HepG2 (cell line): ENCODE measurements around the gene GLB1L. TPM values are rescaled to one million over a fixed set of nuclear protein-coding genes. Genes with fewer than 3 reads are reported as not detected.
A peak's percentile ranks its signal among the peaks of the same experiment; 100 is the strongest.

Experiments
- ATF5 ChIP-seq: sonication (generic); formaldehyde crosslinking; IDR thresholded peaks from 2 replicates; pipeline ENCODE4 v1.4.0; 2020; ENCODE audit warnings: mild to moderate bottlenecking, low read depth, missing genetic modification reagents
- ATM ChIP-seq: fragments of 450-650 bp; IDR thresholded peaks from 2 replicates; pipeline ENCODE4 v1.7.1; 2017; ENCODE audit warnings: mild to moderate bottlenecking, borderline replicate concordance
- BCLAF1 ChIP-seq: fragments of 450-650 bp; IDR thresholded peaks from 2 replicates; pipeline ENCODE4 v1.6.1; 2017; ENCODE audit warnings: mild to moderate bottlenecking
- CHCHD3 ChIP-seq: sonication (generic); formaldehyde crosslinking; IDR thresholded peaks from 2 replicates; pipeline ENCODE4 v1.8.0; 2022; ENCODE audit warnings: mild to moderate bottlenecking, missing genetic modification reagents, moderate library complexity
- CHD4 ChIP-seq: fragments of 200-600 bp; sonication (generic); IDR thresholded peaks from 2 replicates; pipeline ENCODE4 v1.7.0; 2017; ENCODE audit warnings: mild to moderate bottlenecking, low read length, borderline replicate concordance
- GLMP ChIP-seq: sonication (generic); formaldehyde crosslinking; IDR thresholded peaks from 2 replicates; pipeline ENCODE4 v1.9.0; 2021; ENCODE audit warnings: missing genetic modification reagents, mild to moderate bottlenecking, borderline replicate concordance
- GPN1 ChIP-seq: sonication (generic); formaldehyde crosslinking; IDR thresholded peaks from 2 replicates; pipeline ENCODE4 v1.5.1; 2020; ENCODE audit warnings: missing genetic modification reagents, borderline replicate concordance
- HOMEZ ChIP-seq: IDR thresholded peaks from 2 replicates; pipeline ENCODE4 v1.6.1; 2016; ENCODE audit warnings: low read depth
- KLF11 ChIP-seq: IDR thresholded peaks from 2 replicates; pipeline ENCODE4 v1.6.1; 2016; ENCODE audit warnings: missing compliant biosample characterization
- LBX2 ChIP-seq: sonication (generic); formaldehyde crosslinking; IDR thresholded peaks from 2 replicates; pipeline ENCODE4 v1.5.0; 2020; ENCODE audit warnings: missing genetic modification reagents, mild to moderate bottlenecking, borderline replicate concordance
- NR2C2 ChIP-seq: sonication (generic); formaldehyde crosslinking; IDR thresholded peaks from 2 replicates; pipeline ENCODE4 v1.4.0; 2020; ENCODE audit warnings: missing genetic modification reagents, mild to moderate bottlenecking, moderate library complexity, borderline replicate concordance
- PCBP1 ChIP-seq: fragments of 200-400 bp; formaldehyde crosslinking; IDR thresholded peaks from 2 replicates; pipeline ENCODE4 v1.6.1; 2017; ENCODE audit warnings: mild to moderate bottlenecking, low read depth, low read length, borderline replicate concordance
- PLRG1 ChIP-seq: fragments of 450-650 bp; conservative IDR thresholded peaks from 2 replicates; pipeline ENCODE4 v1.6.1; 2016
- SMAD1 ChIP-seq: sonication (generic); formaldehyde crosslinking; IDR thresholded peaks from 2 replicates; pipeline ENCODE4 v1.4.0; 2020; ENCODE audit warnings: missing genetic modification reagents, low read depth, mild to moderate bottlenecking, borderline replicate concordance
- SMAD9 ChIP-seq: sonication (generic); formaldehyde crosslinking; IDR thresholded peaks from 2 replicates; pipeline ENCODE4 v1.5.1; 2020; ENCODE audit warnings: mild to moderate bottlenecking, missing genetic modification reagents
- SNAPC2 ChIP-seq: sonication (generic); formaldehyde crosslinking; IDR thresholded peaks from 2 replicates; pipeline ENCODE4 v1.8.1; 2022; ENCODE audit warnings: mild to moderate bottlenecking, missing genetic modification reagents
- SNRNP70 ChIP-seq: fragments of 200-400 bp; formaldehyde crosslinking; IDR thresholded peaks from 2 replicates; pipeline ENCODE4 v1.6.1; 2017; ENCODE audit warnings: mild to moderate bottlenecking, low read depth, low read length, moderate library complexity
- ZNF101 ChIP-seq: sonication (generic); formaldehyde crosslinking; IDR thresholded peaks from 2 replicates; pipeline ENCODE4 v1.4.0; 2020; ENCODE audit warnings: mild to moderate bottlenecking, low read depth, missing genetic modification reagents, borderline replicate concordance
- ZNF12 ChIP-seq: sonication (generic); formaldehyde crosslinking; IDR thresholded peaks from 2 replicates; pipeline ENCODE4 v1.5.0; 2020; ENCODE audit warnings: missing genetic modification reagents
- ZNF33A ChIP-seq: sonication (generic); formaldehyde crosslinking; IDR thresholded peaks from 2 replicates; pipeline ENCODE4 v1.5.1; 2020; ENCODE audit warnings: missing genetic modification reagents, mild to moderate bottlenecking, moderate library complexity, borderline replicate concordance
- ZNF44 ChIP-seq: sonication (generic); formaldehyde crosslinking; IDR thresholded peaks from 2 replicates; pipeline ENCODE4 v1.5.1; 2020; ENCODE audit warnings: mild to moderate bottlenecking, missing genetic modification reagents
- polyA plus RNA-seq, 8 experiments: library from polyadenylated mRNA; depleted of rRNA in 3 of 8; stranded (reverse) in 7 of 8; unstranded in 1 of 8; fragments of >200 nt; fragmentation: Illumina TruSeq in 4 of 8; extraction: Trizol in 4 of 8; gene quantifications; 2 replicates each; pipeline versions ENCODE4 v1.2.1 to v1.2.3, GENCODE V29; 2011 to 2016; ENCODE audit warnings: low read depth in 4 of 8, missing spikeins in 1 of 8, mixed read lengths in 1 of 8; ENCODE audit not compliant: insufficient read depth in 1 of 8
- total RNA-seq, 5 experiments: library from RNA; depleted of rRNA; stranded (reverse); fragments of >200 nt; fragmentation: Illumina TruSeq; extraction: Trizol; gene quantifications; 2 replicates each; pipeline ENCODE4 v1.2.3, GENCODE V29; 2016; ENCODE audit warnings: low read depth in 1 of 5

The GLB1L gene
- total and polyA plus RNA-seq, 2 of the 13 experiments (the other 11 are each of a cell fraction or from before 2014, with no cell fraction given) = 6.8 to 7.3 TPM

GRCh38 chr2:219206328-219207133, 38.7 kb downstream of the GLB1L start, which contains the start of gene ZFAND2B (continued):
- TF ChIP-seq BCLAF1 (no peak), NR2C2 (CRISPR knock-in tag) (no peak), ATF5 (CRISPR knock-in tag) (0 out of 2 replicates have a peak, but pooled peaks have one; percentile 29), SMAD9 (CRISPR knock-in tag) (peak; percentile 42; the same call in 1 of the 2 replicates), SNAPC2 (CRISPR knock-in tag) (peak; percentile 92), LBX2 (CRISPR knock-in tag) (peak; percentile 31; the same call in 1 of the 2 replicates), PCBP1 (0 out of 2 replicates have a peak, but pooled peaks have one; percentile 23), ZNF33A (CRISPR knock-in tag) (no peak), CHD4 (no peak), KLF11 (CRISPR knock-in tag) (no peak; the same call in 1 of the 2 replicates), PLRG1 (no peak), HOMEZ (CRISPR knock-in tag) (peak; percentile 11; the same call in 1 of the 2 replicates), GLMP (CRISPR knock-in tag) (no peak), ATM (no peak), ZNF12 (CRISPR knock-in tag) (no peak), ZNF44 (CRISPR knock-in tag) (peak; percentile 68), ZNF101 (CRISPR knock-in tag) (0 out of 2 replicates have a peak, but pooled peaks have one; percentile 78), CHCHD3 (peak; percentile 87), SMAD1 (no peak), GPN1 (CRISPR knock-in tag) (peak; percentile 10; the same call in 1 of the 2 replicates), SNRNP70 (no peak)
